NB4 (cell line): ENCODE results near the gene ATP10B.

Experiments used
- MYC ChIP-seq: IDR thresholded peaks from 2 replicates; pipeline ENCODE4 v1.6.1; 2011; ENCODE audit warnings: low read depth, low read length
- POLR2A ChIP-seq: IDR thresholded peaks from 2 replicates; pipeline ENCODE4 v1.6.1; 2011; ENCODE audit warnings: mild to moderate bottlenecking; ENCODE audit not compliant: insufficient read length; ENCODE audit errors: extremely low read depth
- TF ChIP-seq, protein P1 (sequence below): IDR thresholded peaks from one replicate; pipeline ENCODE4 v1.5.1; 2012; ENCODE audit warnings: low read depth, low read length
- TF ChIP-seq, protein P2 (sequence below): IDR thresholded peaks from 2 replicates; pipeline ENCODE4 v1.6.1; 2011; ENCODE audit warnings: low read depth, low read length

DNA sequence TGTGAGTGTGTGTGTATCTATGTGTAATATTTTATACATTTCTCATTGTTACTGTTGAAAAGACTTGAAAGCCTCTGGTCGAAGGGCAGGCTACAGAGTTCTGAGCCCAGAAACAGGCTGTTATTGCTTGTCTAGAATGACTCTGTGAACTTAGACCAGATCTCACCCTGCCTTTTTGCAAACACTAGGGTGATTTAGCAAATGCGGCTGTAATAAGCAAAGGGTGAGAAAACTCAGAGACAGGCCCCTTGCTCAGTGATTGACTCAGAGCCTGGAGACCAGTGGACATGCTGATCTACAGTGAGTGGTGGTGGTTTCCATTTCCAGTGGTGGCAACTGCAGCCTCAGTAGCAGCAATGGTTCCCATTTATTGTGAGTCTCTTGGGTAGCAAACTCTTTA lies 183.7 kb downstream of the ATP10B start:
- TF ChIP-seq, protein P1, sequence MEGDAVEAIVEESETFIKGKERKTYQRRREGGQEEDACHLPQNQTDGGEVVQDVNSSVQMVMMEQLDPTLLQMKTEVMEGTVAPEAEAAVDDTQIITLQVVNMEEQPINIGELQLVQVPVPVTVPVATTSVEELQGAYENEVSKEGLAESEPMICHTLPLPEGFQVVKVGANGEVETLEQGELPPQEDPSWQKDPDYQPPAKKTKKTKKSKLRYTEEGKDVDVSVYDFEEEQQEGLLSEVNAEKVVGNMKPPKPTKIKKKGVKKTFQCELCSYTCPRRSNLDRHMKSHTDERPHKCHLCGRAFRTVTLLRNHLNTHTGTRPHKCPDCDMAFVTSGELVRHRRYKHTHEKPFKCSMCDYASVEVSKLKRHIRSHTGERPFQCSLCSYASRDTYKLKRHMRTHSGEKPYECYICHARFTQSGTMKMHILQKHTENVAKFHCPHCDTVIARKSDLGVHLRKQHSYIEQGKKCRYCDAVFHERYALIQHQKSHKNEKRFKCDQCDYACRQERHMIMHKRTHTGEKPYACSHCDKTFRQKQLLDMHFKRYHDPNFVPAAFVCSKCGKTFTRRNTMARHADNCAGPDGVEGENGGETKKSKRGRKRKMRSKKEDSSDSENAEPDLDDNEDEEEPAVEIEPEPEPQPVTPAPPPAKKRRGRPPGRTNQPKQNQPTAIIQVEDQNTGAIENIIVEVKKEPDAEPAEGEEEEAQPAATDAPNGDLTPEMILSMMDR: no peak
- TF ChIP-seq POLR2A (no peak), MYC (no peak)
- TF ChIP-seq, protein P2, sequence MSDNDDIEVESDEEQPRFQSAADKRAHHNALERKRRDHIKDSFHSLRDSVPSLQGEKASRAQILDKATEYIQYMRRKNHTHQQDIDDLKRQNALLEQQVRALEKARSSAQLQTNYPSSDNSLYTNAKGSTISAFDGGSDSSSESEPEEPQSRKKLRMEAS: no peak
